NCI-H345 treated with DMSO at 0.1 percent for 48 hours (cell line): ENCODE data around the gene PSENEN.

Source experiments
- DNase-seq: peaks from one replicate; lab custom pipeline; 2025; ENCODE audit not compliant: unreplicated experiment; lab: John Stamatoyannopoulos, UW

The PSENEN gene

GRCh38 chr19:35745328-35746086, at the start of gene PSENEN, which contains the start of gene U2AF1L4:
TSS of gene PSENEN (plus strand) at chr19:35745651. CDS start at chr19:35745931, 280 bp downstream.
TSS of gene U2AF1L4 (minus strand) at chr19:35745418. CDS start at chr19:35745391, 27 bp downstream.
- DNase-seq: peak; percentile 100

- no peak for DNase-seq
Measured at GRCh38 chr19:35695895-35696422, 49.5 kb upstream of the PSENEN start.

GRCh38 chr19:35696835-35697234, 48.6 kb upstream of the PSENEN start:
- DNase-seq: no peak

GRCh38 chr19:35702223-35703012, 43.0 kb upstream of the PSENEN start:
- DNase-seq: peak; percentile 100

GRCh38 chr19:35703343-35703742, 42.1 kb upstream of the PSENEN start:
- no peak for DNase-seq

GRCh38 chr19:35704218-35704617, 41.2 kb upstream of the PSENEN start, which contains the start of gene ZBTB32:
TSS of gene ZBTB32 (plus strand) at chr19:35704558. CDS start at chr19:35714627, 10,069 bp downstream.
- DNase-seq: no peak

GRCh38 chr19:35708391-35708790, 37.1 kb upstream of the PSENEN start:
- no peak for DNase-seq

- DNase-seq: no peak
Measured at GRCh38 chr19:35710784-35711723, 34.4 kb upstream of the PSENEN start.

GRCh38 chr19:35712567-35713505, 32.6 kb upstream of the PSENEN start:
- no peak for DNase-seq

GRCh38 chr19:35713506-35713850, 32.0 kb upstream of the PSENEN start:
- DNase-seq: no peak

- no peak for DNase-seq
Measured at GRCh38 chr19:35713904-35714495, 31.5 kb upstream of the PSENEN start.

GRCh38 chr19:35714601-35715354, 30.7 kb upstream of the PSENEN start:
- DNase-seq: no peak

- no peak for DNase-seq
Measured at GRCh38 chr19:35715355-35715809, 30.1 kb upstream of the PSENEN start.

- no peak for DNase-seq
Measured at GRCh38 chr19:35715981-35716800, 29.3 kb upstream of the PSENEN start.

- peak; percentile 89 for DNase-seq
Measured at GRCh38 chr19:35716801-35717664, 28.4 kb upstream of the PSENEN start.

GRCh38 chr19:35717665-35718344, 27.6 kb upstream of the PSENEN start, which contains the start of gene KMT2B:
TSS of gene KMT2B (plus strand) at chr19:35718003. CDS start at chr19:35718019, 16 bp downstream.
- DNase-seq: peak; percentile 100
